RPMI7951 (cell line): ENCODE results near the gene GPC4. TPM values are rescaled to one million over a fixed set of nuclear protein-coding genes. Genes with fewer than 3 reads are reported as not detected.

ENCODE experiments used
- DNase-seq: peaks from one replicate; pipeline ENCODE4 v3.0.0-alpha.2; 2012; ENCODE audit warnings: low read depth
- total RNA-seq: library from RNA; depleted of rRNA; stranded (reverse); fragments of >200 nt; shearing (Covaris generic); gene quantifications from 2 replicates; pipeline ENCODE4 v1.2.3, GENCODE V29; 2014; rRNA removed

The GPC4 gene
- total RNA-seq: not detected in 2 replicates

DNA sequence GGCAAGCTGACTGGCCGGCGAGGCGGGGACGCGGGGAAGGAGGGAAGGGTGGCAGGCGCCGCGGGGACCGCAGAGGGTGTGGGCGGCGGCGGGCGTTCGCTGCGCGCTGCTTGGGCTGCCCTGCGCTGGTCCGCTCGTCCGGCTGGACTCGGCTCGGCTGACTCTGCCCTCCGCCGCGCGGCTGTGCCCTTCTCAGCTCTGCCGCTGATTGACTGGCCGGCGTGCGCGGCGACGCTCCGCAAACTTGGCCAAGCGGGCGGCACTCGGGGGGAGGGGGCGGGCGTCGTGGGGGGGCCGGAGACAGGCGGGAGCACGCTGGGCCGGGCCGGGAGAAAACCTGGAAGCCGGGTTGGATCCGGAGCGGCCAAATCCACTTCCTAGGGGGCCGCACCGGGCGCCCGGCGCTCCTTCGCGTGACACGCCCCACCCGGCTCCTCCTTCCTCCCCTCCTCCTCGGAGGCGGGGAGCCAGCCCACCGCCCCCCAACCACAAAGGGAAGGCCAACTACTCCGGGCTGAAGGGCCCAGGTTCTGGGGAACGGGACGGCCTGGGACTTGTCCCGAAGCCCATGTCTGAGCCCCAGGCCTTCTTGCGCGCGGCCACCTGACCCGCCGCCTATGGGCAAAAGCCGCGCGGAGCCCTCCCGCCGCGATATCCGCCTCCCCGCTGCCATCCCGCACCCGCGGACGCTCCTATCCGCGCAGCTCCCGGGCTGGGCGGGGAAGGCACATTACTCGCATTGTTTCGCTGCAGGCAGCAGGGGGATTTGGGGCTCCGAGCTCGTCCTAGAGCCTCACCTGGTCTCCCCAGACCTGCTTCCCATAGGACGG is at the start of gene GPC4:
GPC4 (minus strand) TSS at position 214 of the 830 bp plus-strand sequence. CDS start 524 bp downstream, outside the sequence.
- DNase-seq: no peak

GRCh38 chrX:133461231-133461630 is 45.9 kb upstream of the GPC4 start:
- DNase-seq: no peak

- DNase-seq: no peak
Observed at GRCh38 chrX:133454924-133455323, 39.6 kb upstream of the GPC4 start.

DNA sequence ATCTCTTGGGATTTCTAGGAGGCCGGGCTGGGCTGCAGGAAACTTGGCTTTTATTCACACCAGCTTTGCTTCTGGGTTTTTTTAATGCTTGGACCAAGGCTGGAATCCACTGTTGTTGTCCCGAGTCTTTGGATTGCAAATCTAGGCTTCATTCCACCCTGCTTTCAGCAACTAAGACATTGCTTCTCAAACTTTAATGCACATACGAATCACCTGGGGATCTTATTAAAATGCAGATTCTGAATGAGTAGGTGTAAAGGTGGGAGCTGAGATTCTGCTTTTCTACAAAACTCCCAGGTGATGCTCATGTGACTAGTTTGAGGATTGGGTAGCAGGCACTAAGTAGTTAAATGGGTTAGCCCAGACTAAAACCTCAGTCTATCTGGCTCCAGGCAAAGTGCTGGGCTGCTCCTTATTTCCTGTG is 39.2 kb upstream of the GPC4 start:
- no peak for DNase-seq

DNA sequence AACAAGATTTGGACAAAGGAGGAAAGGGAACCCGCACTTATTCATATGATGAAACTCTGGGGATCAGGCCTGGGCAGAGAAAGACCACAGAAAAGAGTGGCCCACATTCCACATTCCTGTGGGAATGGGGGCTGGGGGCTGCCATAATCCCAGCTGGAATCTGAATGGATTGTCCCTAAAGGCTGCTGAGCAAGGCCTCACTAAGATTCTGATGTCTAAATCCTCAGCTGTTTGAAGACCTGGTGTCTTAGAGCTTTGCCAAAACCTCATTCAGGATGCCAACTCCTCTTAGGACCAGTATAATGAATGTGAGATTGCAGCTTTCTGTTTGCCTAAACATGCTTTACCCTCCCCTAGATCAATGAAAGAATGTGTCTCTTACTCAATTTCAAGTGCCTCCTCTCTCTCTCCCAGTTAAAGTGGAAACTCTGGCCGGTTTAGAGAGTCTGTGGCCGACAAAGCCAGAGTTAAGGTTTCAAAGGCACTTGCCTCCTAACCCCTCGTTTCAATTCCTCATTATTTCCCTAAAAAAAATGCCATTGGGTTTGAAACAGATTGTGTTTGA is 33.3 kb upstream of the GPC4 start:
- no peak for DNase-seq

- no peak for DNase-seq
Observed at GRCh38 chrX:133444952-133445831, 29.9 kb upstream of the GPC4 start.

DNA sequence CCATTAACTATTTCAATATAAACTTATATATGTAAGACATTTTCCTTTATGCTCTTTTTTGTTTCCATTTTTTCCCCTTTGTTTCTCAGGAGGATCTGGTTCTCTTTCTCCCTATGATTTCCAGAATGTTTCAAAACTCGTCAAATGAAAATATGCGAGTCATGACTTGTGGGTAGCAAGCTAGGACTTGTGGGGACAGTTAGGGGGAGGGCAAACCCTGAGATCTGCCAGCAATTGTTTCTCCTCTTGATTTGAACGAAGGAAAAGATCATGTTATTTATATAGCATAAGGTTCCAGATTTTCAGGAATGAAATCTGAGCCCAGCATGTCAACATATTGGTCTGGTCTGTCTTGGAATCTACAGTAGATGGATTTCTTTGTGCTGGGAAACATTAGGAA is 28.9 kb upstream of the GPC4 start:
- DNase-seq: no peak

DNA sequence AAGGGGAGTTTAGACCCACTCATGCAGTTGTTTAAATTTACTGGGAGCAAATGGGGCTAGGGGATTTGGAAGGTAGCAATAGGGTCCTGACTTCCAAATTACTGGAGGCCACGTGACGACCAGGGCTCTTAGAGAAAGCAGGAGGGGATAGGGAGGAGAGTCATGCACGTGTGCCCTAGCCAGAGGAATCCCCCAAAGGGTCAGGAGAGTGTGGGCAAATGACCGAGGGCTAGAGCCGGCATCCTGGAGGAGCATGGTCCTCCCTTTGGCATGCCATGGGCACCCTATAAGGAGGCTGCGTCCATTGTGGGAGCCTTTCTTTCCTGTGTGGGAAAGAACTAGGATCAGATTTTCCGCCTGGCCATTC is 25.5 kb upstream of the GPC4 start:
- no peak for DNase-seq

GRCh38 chrX:133440081-133440796 is 24.9 kb upstream of the GPC4 start:
- DNase-seq: no peak

DNA sequence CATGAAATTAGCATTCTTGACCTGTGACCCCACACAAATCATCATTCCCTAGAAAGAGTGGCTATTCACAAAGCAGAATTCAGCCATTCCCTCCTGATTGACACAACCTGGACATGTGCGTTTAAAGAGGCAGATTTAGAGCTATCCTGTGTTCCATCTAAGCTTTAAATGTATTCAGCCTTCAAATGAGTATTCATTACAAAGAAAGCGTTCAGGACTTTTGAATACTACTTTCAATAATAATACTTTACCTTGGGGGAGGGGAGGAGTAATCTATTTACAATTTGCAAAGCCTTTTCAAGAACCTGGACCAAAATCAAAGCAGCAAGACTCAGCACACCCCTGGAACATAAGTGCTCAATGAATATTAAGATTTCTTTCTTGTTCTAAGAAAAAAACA is 22.5 kb upstream of the GPC4 start:
- DNase-seq: no peak

DNA sequence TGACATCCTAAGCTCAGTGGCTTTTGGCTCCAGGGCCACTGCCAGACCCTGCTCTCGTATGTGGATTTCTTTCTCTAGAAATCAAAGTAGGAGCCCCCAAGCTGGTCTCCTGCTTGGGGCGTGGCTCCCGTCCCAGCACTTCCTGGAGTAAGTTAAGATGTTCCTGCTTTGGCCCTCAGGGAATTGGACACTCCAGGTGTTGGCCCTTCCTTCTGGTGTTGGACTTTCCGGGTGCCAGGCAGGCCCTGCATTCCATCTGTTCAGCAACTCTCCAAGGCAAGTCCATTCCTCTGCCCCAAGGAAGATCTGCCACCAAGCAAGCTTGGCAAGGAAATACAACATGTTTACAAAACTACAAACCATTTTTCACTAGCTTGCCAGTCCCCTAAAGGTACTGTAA is 22.1 kb upstream of the GPC4 start:
- DNase-seq: no peak

DNA sequence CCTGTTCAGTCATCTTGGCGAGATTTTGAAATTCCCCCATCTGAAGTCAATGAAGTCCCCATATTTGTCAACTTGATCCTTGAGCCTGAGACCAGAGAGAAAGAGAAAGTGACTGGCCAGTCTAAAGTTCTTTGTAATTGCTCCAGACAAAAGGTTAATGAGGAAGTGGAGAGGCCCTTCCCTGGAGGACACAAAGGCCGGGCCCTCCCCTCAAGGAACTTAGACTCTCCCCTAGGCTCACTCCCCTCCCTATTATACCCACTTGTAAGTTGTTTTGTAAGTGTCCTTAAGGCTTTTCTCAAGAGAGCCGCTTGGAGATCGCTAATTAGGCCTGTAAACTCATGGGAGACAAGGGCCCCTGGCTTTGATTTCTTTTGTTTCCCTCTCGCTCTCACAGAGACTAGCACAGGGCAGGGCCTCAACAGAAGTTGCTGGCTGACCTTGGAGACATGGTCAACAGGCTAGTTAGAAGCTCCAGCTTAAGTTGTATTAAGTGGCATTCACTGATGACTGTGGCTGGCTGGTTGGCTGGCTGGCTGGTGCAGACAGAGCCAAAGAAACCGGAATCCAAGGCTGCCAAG is 20.3 kb upstream of the GPC4 start:
- no peak for DNase-seq

DNA sequence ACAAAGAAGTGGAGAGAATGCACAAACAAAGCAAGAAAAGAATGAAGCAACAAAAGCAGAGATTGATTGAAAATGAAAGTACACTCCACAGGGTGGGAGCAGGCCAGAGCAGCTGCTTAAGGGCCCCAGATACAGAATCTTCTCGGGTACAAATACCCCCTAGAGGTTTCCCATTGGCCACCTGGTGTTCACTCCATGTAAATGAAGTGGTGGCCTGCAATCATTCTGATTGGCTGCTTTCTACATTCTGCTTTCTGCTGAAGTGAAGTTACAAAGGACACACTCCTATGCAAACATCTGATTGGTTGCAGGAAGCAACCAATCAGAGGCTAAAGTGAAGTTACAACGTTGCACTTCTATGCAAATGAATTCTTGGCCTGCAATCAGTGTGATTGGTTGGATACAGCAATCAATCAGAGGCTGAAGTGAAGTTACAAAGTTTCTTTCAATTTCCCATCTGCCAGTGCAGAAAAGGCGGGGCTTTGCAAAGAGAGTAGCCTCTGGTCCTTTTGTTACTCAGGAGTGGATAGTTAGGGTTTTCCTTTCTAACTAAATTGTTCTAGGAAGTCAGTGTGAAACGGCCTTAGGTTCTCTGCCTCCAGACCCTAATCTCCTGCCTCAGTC is 19.0 kb upstream of the GPC4 start:
- DNase-seq: no peak

DNA sequence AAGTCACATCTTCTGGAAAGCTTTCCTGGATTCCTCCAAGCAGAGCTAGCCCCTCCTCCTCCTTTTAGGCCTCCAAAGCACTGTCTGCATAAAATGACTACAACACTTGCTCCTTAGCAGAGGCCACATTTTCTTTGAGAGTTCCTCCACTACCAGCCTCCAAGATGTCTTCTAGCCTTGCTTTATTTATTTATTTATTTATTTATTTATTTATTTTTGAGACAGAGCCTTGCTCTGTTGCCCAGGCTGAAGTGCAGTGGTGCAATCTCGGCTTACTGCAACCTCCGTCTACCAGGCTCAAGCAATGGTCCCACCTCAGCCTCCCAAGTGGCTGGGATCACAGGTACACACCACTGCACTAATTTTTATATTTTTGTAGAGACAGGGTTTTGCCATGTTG is 4.6 kb upstream of the GPC4 start:
- no peak for DNase-seq

DNA sequence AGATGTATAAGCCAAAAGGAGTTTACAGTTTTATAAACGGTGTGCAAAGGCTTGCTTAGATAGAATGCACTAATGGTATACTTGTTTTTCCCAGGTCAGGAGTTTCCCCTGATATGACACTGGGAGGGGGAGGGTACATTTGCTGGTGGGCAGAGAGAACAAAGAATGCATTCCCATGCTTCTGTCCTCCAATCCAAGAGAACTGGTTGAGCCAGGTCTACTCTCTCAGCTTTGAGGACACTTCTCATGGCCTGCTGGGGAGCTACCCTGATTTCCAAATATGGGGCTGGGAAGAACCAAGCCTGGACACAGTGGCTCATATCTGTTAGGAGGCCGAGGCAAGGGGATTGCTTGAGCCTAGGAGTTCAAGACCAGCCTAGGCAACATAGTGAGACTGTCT is 3.3 kb upstream of the GPC4 start:
- DNase-seq: no peak

- no peak for DNase-seq
Observed at GRCh38 chrX:133417364-133417763, 2.1 kb upstream of the GPC4 start.

DNA sequence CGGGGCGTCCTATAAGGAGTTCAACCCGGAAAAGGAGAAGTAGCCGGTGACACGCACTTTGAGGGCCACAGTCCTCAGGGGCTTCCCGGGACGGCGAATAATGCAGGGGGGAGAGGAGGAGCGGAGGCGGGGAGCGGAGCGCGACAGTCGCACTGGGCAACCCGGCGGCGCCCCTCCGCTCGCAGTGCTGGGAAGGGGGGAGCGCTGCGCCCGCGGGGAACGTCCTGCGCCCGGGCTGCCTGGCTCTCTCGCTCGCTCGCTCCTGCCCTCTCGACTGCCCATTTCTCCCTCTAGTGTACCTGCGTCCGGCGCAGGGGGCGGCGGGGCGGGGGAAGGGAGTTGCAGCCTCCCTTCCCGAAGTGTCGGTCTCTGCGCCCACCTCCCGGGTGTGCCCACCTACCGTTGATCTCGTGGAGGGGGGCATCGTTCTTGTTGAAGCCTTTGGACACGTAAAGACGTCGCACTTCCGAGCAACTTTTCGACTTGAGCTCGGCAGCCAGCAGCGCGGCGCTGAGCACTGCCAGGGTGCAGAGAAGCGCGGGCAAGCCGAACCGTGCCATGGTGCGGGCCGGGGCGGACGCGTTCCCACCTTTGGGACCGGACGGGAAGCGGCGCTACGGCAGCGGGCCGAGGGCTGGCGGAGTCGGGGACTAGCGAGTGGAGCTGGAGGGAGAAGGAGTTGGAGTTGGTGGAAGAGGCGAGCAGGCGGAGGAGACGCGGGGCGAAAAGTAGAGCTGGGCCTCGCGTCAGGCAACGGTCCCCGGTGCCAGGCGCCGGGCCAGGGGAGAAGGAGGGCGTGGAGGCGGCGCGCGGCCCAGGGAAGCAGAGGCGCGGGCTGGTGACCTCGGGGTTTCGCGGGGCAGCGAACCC is 648 bp downstream of the GPC4 start:
- DNase-seq: no peak

- DNase-seq: no peak
Observed at GRCh38 chrX:133413218-133413925, 1.9 kb downstream of the GPC4 start.

DNA sequence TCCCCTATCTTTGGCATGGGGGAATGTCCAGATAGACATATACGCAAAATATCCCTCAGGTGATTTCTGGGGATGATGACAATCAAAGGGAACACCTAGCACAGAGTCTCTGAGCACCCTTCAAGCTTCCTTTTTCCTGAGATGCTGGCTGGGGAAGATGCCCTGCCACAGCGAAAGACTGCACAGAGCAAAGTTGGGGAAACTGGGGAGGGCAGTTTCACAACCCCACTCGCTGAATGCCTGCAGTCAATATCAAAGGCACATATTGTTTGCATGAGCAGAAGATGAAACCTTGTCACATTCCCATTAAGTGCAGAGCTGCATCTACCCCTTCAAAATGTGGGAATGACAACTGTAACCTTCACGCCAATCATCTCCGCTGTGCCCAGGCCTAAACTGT is 2.6 kb downstream of the GPC4 start:
- no peak for DNase-seq
